Ascending aorta (tissue), 2 donors: ENCODE results near the gene CCDC78. TPM values are rescaled to one million over a fixed set of nuclear protein-coding genes. Genes with fewer than 3 reads are reported as not detected.

ENCODE experiments used
- DNase-seq, 2 donors: peaks; one replicate each; pipeline ENCODE4 v3.0.0-alpha.2; 2019; ENCODE audit warnings: low spot score in 2 of 2
- H3K27ac ChIP-seq, 2 donors: fragments of 200-600 bp; sonication (generic); one replicate each; pipeline ENCODE4 v1.5.1; 2016 to 2017; ENCODE audit warnings: mild to moderate bottlenecking in 1 of 2
- H3K27me3 ChIP-seq: fragments of 200-600 bp; sonication (generic); one replicate; pipeline ENCODE4 v1.5.1; 2017
- H3K36me3 ChIP-seq, 2 donors: fragments of 200-600 bp; sonication (generic); one replicate each; pipeline ENCODE4 v1.5.1; 2016
- H3K4me1 ChIP-seq, 2 donors: fragments of 200-600 bp; sonication (generic); one replicate each; pipeline ENCODE4 v1.5.1; 2016 to 2017; ENCODE audit warnings: mild to moderate bottlenecking in 1 of 2
- H3K4me3 ChIP-seq, 2 donors: fragments of 200-600 bp; sonication (generic); one replicate each; pipeline ENCODE4 v1.5.1; 2016 to 2017; ENCODE audit warnings: mild to moderate bottlenecking in 1 of 2
- H3K9me3 ChIP-seq, 2 donors: fragments of 200-600 bp; sonication (generic); one replicate each; pipeline ENCODE4 v1.5.1; 2016
- intact Hi-C: fragments of 100-400 bp; cut with DNase I; formaldehyde crosslinking; loops from one replicate; pipeline ENCODE4 v1.15.1; 2023
- total RNA-seq: library from RNA; depleted of rRNA; stranded (reverse); fragments of >200 nt; gene quantifications from one replicate; pipeline ENCODE4 v1.1.0, GENCODE V29; 2016
- TF ChIP-seq, protein P1 (sequence below), 3 experiments: fragments of 200-600 bp in 2 of 3; fragments of 450-650 bp in 1 of 3; sonication (generic) in 2 of 3; IDR thresholded peaks; one replicate each; pipeline ENCODE4 v1.5.1; 2016 to 2019; ENCODE audit warnings: antibody characterized with exemption in 3 of 3, mild to moderate bottlenecking in 1 of 3, moderate library complexity in 1 of 3

The CCDC78 gene
- total RNA-seq, 1 donor from 2014 or later, result 8.2 TPM

DNA sequence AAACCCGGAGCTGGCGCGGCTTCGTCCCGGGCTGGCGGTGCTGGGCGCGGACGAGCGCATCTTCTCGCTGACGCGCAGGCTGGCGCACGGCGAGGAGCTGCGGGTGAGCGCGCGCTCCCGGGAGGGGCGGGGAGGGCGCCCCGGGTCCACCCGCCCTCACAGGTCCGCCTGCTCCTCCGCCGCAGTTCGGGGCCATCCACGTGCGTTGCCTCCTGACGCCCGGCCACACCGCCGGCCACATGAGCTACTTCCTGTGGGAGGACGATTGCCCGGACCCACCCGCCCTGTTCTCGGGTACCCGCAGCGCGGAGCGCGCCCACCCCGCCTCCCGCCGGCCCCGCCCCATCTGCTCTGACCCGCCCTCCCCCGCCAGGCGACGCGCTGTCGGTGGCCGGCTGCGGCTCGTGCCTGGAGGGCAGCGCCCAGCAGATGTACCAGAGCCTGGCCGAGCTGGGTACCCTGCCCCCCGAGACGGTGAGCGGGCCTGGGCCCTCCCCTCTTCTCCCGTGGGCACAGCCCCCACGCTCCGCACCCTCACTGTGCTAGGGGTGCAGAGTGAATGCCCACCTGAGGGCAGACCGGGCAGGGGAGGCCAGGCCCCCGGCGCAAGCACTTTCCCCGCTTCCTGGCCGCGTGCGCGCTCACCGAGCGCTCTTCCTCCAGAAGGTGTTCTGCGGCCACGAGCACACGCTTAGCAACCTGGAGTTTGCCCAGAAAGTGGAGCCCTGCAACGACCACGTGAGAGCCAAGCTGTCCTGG lies 2.1 kb upstream of the CCDC78 start:
- Histone ChIP-seq H3K4me1 (peaks cover 19 to 22% of the 10 kb centered on the region in 2 donors), H3K9me3 (no peaks in the 10 kb centered on the region), H3K27me3 (peaks cover 13% of the 10 kb centered on the region), H3K27ac (no peak overlapping the region), H3K4me3 (peak overlapping the region; percentile 52 to 65), H3K36me3 (peaks cover 14 to 29% of the 10 kb centered on the region in 2 donors)
- TF ChIP-seq, protein P1, sequence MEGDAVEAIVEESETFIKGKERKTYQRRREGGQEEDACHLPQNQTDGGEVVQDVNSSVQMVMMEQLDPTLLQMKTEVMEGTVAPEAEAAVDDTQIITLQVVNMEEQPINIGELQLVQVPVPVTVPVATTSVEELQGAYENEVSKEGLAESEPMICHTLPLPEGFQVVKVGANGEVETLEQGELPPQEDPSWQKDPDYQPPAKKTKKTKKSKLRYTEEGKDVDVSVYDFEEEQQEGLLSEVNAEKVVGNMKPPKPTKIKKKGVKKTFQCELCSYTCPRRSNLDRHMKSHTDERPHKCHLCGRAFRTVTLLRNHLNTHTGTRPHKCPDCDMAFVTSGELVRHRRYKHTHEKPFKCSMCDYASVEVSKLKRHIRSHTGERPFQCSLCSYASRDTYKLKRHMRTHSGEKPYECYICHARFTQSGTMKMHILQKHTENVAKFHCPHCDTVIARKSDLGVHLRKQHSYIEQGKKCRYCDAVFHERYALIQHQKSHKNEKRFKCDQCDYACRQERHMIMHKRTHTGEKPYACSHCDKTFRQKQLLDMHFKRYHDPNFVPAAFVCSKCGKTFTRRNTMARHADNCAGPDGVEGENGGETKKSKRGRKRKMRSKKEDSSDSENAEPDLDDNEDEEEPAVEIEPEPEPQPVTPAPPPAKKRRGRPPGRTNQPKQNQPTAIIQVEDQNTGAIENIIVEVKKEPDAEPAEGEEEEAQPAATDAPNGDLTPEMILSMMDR (IDR thresholded peaks at IDR 0.05), result no peak
- intact Hi-C loops, result no loop called here
- peak in 1 of 2 donors; percentile 78 for DNase-seq

DNA sequence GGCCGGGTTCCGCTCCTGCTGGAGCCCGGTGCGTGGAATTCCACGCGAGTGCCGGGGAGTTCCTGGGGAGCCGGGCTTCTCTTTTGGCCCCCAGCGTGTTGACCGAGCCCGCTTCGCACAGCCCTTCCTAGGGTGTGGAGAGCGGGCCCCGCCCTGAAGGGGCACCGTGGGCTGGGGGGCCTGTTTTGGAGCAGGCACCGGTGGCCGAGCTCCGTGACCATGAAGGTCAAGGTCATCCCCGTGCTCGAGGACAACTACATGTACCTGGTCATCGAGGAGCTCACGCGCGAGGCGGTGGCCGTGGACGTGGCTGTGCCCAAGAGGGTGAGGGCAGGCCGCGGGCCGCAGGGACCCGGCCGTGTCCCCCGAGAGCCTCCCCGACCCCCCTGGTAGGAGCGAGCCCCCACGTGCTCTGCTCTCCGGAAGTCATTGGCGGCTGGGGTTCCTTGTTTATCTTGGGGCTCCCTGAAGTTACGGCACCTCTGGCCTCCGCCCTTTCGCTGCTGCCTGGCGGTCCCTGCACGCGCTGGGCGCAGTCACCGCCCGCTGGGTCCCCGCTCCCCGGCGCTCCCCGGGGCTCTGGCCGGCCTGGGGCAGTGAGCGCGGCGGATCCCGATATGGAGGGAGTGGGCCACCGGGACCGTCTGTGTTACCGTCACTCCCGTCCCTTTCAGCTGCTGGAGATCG lies 1.2 kb upstream of the CCDC78 start:
- Histone ChIP-seq H3K4me3 (peak overlapping the region; percentile 52 to 65), H3K27me3 (peaks cover 13% of the 10 kb centered on the region), H3K36me3 (peaks cover 5 to 20% of the 10 kb centered on the region in 2 donors), H3K4me1 (peaks cover 19 to 22% of the 10 kb centered on the region in 2 donors), H3K27ac (no peak overlapping the region), H3K9me3 (no peaks in the 10 kb centered on the region)
- TF ChIP-seq, protein P1 (IDR thresholded peaks at IDR 0.05), result no peak
- DNase-seq, result no peak
- intact Hi-C loops, result no loop called here

DNA sequence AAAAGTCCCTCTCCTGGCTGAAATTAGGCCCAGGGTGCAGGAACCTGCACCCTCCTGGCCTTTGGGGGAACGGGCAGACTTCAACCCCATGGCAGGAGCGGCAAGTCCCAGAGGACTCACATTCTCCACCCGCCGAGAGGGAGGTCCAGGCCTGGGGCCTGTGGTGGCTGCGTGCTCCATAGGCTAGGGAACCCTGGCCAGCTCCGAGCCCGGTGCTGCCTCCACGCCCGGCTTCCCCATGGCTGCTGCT lies 130 bp downstream of the CCDC78 start:
- Histone ChIP-seq H3K4me3 (no peak overlapping the region), H3K27me3 (peaks cover 13% of the 10 kb centered on the region), H3K4me1 (peaks cover 19 to 29% of the 10 kb centered on the region in 2 donors), H3K9me3 (no peaks in the 10 kb centered on the region), H3K36me3 (peaks cover 0 to 7% of the 10 kb centered on the region in 2 donors), H3K27ac (no peak overlapping the region)
- no peak for DNase-seq
- TF ChIP-seq, protein P1 (IDR thresholded peaks at IDR 0.05), result no peak
- intact Hi-C loops, result no loop called here

DNA sequence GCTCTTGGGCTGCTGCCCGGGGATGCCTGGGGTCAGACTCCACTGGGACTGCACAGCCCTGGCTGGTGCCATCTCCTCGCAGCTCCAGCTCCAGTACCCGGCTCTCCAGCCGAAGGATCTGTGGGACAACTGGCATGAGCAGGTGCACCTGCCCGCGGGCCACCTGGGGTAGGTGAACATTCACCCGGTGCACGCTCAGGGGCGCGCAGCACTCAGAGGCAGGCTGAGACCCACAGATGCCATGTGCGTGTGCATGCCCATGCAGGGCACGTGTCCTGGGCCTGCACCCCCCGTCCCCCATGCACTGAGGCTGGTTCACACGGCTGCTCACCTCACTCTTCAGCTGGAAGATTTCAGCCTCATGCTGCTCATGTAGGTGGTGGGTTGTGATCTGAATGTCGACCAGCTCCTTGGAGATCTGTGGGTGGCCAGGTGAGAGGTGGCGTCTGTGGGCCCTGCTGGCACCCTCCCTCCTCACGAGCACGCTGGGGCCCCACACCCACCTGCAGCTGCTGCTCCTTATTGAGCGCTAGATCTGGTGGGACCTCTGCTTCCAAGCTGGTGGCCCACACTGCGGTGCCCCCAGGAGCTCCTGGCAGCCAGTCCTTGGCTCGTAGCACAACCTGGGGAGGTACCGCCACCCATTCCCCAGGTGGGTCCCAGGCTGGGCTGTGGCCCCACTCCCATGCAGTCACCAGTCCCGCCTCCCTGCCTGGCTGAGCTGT lies 618 bp downstream of the CCDC78 start:
- Histone ChIP-seq H3K4me3 (no peak overlapping the region), H3K9me3 (no peaks in the 10 kb centered on the region), H3K36me3 (peaks cover 0 to 4% of the 10 kb centered on the region in 2 donors), H3K27me3 (peaks cover 13% of the 10 kb centered on the region), H3K27ac (no peak overlapping the region), H3K4me1 (peaks cover 19 to 29% of the 10 kb centered on the region in 2 donors)
- TF ChIP-seq, protein P1 (IDR thresholded peaks at IDR 0.05), result no peak
- intact Hi-C loops, result no loop called here
- no peak for DNase-seq

DNA sequence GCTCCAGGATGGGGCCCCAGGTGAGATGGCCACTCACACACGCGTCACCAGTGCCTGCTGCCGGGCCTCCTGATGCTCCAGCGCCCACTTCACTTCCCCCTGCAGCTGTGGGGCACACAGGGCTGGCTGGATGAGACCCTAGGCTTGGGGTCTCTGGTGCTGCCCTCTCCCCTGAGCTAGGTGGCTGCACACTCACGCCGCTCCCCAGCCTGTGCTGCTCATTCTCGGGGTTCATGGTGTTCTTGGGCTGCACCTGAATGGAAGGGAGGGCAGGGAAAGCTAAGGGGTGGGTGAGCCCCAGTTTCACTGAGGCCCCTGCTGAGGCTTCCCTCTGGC lies 1.2 kb downstream of the CCDC78 start:
- intact Hi-C loops, result no loop called here
- Histone ChIP-seq H3K36me3 (no peaks in the 10 kb centered on the region), H3K4me1 (peaks cover 23 to 32% of the 10 kb centered on the region in 2 donors), H3K4me3 (no peak overlapping the region), H3K27ac (no peak overlapping the region), H3K27me3 (peaks cover 13% of the 10 kb centered on the region), H3K9me3 (no peaks in the 10 kb centered on the region)
- no peak for DNase-seq
- TF ChIP-seq, protein P1 (IDR thresholded peaks at IDR 0.05), result no peak
